Bronchial epithelial cell (primary cell): Measurements from ENCODE around the gene THEM5. TPM values are rescaled to one million over a fixed set of nuclear protein-coding genes. Genes with fewer than 3 reads are reported as not detected.
"Not testable (repeated sequence)": the region's sequence is repeated elsewhere in the genome, so short reads cannot be mapped to it uniquely, and the experiment has no call there.

Experiments
- DNase-seq: peaks from one replicate; pipeline ENCODE4 v3.0.0-alpha.2; 2010; ENCODE audit warnings: low read depth
- FAIRE-seq: peaks from 2 replicates; lab custom pipeline; 2011; peaks lifted over from hg19 to GRCh38; lab: Jason Lieb, UNC
- H3K27me3 ChIP-seq: 2 replicates; pipeline ENCODE4 v1.5.1; 2011; ENCODE audit warnings: low read length; ENCODE audit not compliant: control insufficient read depth, insufficient read depth
- H3K36me3 ChIP-seq: 2 replicates; pipeline ENCODE4 v1.5.1; 2011; ENCODE audit warnings: low read length; ENCODE audit not compliant: control insufficient read depth, insufficient read depth
- H3K4me3 ChIP-seq: 2 replicates; pipeline ENCODE4 v1.5.1; 2011; ENCODE audit warnings: mild to moderate bottlenecking, low read depth, low read length, control low read depth
- total RNA-seq: library from RNA; depleted of rRNA; stranded (reverse); fragments of >200 nt; gene quantifications from 2 replicates; pipeline ENCODE4 v1.2.1, GENCODE V29; 2014
- TF ChIP-seq, protein P1 (sequence below): IDR thresholded peaks from 2 replicates; pipeline ENCODE4 v1.5.1; 2011; ENCODE audit warnings: mild to moderate bottlenecking, moderate library complexity, low read length, control low read depth, inconsistent platforms; ENCODE audit not compliant: insufficient read depth, severe bottlenecking

Gene THEM5, protein sequence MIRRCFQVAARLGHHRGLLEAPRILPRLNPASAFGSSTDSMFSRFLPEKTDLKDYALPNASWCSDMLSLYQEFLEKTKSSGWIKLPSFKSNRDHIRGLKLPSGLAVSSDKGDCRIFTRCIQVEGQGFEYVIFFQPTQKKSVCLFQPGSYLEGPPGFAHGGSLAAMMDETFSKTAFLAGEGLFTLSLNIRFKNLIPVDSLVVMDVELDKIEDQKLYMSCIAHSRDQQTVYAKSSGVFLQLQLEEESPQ
- not detected in 2 replicates for total RNA-seq

DNA sequence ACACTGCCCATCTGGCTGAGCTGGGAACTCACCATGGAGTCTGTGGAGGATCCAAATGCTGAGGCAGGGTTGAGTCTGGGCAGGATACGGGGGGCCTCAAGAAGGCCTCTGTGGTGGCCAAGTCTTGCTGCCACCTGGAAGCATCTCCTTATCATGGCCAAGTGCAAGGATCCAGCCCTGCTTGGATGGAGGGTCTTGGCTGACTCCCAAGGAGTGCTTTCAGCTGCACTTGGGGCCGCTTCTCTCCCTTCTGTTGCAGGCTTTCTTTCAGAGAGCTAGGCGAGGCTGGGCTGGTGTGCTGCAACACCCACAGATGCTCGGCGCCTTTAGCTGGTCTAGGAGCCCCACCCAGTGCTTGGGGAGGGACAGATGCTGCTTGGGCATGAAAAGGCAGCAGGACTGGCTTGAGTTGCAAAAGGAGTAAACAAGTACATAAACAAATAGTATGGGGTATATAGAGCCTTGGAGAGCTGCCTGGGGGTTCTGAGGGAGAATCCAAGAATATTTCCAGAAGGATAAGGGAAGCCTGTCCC lies at the start of gene THEM5:
Gene THEM5 (minus strand): TSS at position 302 of the 533 bp plus-strand sequence. CDS start 147 bp downstream, at position 155.
- no peaks in the 10 kb centered on the region for H3K36me3 ChIP-seq
- TF ChIP-seq, protein P1, sequence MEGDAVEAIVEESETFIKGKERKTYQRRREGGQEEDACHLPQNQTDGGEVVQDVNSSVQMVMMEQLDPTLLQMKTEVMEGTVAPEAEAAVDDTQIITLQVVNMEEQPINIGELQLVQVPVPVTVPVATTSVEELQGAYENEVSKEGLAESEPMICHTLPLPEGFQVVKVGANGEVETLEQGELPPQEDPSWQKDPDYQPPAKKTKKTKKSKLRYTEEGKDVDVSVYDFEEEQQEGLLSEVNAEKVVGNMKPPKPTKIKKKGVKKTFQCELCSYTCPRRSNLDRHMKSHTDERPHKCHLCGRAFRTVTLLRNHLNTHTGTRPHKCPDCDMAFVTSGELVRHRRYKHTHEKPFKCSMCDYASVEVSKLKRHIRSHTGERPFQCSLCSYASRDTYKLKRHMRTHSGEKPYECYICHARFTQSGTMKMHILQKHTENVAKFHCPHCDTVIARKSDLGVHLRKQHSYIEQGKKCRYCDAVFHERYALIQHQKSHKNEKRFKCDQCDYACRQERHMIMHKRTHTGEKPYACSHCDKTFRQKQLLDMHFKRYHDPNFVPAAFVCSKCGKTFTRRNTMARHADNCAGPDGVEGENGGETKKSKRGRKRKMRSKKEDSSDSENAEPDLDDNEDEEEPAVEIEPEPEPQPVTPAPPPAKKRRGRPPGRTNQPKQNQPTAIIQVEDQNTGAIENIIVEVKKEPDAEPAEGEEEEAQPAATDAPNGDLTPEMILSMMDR, result no peak
- H3K27me3 ChIP-seq, result no peaks in the 10 kb centered on the region
- H3K4me3 ChIP-seq, result no peak within 1 kb of the TSS
- no peak for DNase-seq
- no peak for FAIRE-seq

DNA sequence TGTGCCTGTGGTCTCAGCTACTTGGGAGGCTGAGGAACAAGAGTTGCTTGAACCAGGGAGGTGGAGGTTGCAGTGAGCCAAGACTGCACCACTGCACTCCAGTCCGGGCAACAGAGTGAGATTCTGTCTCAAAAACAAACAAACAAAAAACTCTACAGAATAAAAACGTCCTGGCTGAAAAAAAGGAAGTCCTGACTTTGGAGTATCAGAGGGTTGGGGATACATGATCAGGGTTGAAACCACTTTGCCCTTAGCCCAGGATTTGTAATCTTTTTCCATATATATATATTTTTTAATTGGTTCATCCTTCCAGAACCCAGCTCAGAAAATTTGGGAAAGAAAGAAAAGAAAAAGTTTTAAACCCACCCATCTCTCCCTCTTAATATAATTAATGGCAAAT lies 49.3 kb upstream of the THEM5 start:
- DNase-seq (no peak), FAIRE-seq (no peak)
- Histone ChIP-seq H3K4me3 (no peak overlapping the region), H3K27me3 (no peaks in the 10 kb centered on the region), H3K36me3 (no peaks in the 10 kb centered on the region)
- TF ChIP-seq, protein P1, result no peak

DNA sequence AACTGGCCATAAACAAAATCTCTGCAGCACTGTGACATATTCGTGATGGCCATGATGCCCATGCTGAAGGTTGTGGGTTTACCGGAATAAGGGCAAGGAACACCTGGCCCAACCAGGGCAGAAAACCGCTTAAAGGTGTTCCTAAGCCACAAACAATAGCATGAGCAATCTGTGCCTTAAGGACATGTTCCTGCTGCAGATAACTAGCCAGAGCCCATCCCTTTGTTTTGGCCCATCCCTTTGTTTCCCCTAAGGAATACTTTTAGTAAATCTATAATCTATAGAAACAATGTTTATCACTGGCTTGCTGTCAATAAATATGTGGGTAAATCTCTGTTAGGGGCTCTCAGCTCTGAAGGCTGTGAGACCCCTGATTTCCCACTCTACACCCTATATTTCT lies 47.3 kb upstream of the THEM5 start:
- H3K4me3 ChIP-seq, FAIRE-seq, DNase-seq, H3K27me3 ChIP-seq, H3K36me3 ChIP-seq: not testable (repeated sequence)

DNA sequence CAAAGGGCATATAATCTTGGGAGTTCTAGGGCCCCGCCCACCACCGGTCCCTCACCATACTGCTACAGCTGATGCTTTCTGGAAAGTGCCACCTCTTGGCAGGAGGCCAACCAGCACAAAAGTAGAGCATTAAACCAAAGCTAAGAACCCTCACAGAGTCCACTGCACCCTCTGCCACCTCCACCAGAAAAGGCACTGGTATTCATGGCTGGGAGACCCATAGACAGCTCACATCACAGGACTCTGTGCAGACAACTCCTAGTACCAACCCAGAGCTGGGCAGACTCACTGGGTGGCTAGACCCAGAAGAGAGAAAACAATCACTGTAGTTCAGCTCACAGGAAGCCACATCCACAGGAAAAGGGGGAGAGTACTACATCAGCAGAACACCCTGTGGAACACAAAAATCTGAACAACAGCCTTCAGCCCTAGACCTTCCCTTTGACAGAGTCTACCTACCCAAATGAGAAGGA lies 45.0 kb upstream of the THEM5 start:
- Histone ChIP-seq H3K36me3 (no peaks in the 10 kb centered on the region), H3K4me3 (no peak overlapping the region), H3K27me3 (no peaks in the 10 kb centered on the region)
- FAIRE-seq (no peak), DNase-seq (no peak)
- TF ChIP-seq, protein P1, result no peak

DNA sequence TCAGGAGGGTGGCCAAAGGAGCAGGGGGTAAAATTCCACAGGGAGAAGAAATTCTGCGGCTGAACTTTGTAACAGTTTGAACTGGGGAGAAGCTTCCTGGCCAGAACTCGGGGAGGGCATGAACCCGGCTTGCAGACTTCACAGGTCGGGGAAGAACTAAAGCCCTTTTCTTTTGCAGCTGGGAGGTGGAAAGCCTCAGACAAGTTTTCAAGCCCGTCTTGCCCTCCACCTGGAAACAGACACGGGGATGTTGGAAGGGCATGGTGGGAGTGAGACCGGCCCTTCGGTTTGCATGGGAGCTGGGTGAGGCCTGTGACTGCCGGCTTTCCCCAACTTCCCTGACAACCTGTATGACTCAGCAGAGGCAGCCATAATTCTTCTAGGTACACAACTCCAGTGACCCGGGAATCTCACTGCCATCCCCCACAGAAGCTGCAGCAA lies 44.5 kb upstream of the THEM5 start:
- Histone ChIP-seq H3K4me3 (no peak overlapping the region), H3K36me3 (no peaks in the 10 kb centered on the region), H3K27me3 (no peaks in the 10 kb centered on the region)
- TF ChIP-seq, protein P1, result no peak
- no peak for FAIRE-seq
- no peak for DNase-seq

DNA sequence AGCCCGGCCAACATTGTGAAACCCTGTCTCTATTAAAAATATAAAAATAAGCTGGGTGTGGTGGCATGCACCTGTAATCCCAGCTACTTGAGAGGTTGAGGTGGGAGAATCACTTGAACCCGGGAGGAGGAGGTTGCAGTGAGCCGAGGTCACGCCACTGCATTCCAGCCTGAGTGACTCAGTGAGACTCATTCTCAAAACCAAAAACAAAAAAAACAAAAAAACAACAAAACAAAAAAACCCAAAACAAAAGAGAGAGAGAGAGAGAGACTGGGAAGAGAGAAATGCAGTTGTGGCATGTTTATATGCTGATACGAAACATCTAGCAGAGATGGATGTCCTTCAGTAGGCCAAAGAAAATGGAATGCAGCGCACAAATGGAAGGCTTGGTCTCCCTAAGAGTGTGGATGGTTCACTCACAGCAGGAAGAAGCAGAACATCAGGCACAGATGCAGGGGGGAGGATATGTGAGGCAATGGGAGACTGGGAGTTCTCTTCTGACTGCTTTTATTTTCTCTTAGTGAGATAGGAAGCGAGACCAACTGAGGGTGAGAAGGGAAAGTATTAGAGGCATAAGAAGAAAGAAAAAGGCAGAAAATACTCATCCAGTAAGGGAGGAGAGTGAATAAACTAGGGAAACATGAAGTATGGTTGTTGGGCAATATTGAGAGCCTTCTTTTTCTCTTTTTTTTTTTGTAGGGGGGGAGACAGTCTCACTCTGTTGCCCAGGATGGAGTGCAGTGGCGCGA lies 39.8 kb upstream of the THEM5 start:
- DNase-seq (peak; percentile 8), FAIRE-seq (no peak)
- Histone ChIP-seq H3K36me3 (no peaks in the 10 kb centered on the region), H3K27me3 (no peaks in the 10 kb centered on the region), H3K4me3 (no peak overlapping the region)
- TF ChIP-seq, protein P1, result no peak
